Pons (tissue), 1 donor: ENCODE results near the gene ARRDC2.
"Not testable (repeated sequence)": the region's sequence is repeated elsewhere in the genome, so short reads cannot be mapped to it uniquely, and the experiment has no call there.

Source experiments
- DNase-seq: peaks from one replicate; pipeline ENCODE4 v3.0.0-alpha.2; 2016; ENCODE audit warnings: low spot score

Gene ARRDC2

DNA sequence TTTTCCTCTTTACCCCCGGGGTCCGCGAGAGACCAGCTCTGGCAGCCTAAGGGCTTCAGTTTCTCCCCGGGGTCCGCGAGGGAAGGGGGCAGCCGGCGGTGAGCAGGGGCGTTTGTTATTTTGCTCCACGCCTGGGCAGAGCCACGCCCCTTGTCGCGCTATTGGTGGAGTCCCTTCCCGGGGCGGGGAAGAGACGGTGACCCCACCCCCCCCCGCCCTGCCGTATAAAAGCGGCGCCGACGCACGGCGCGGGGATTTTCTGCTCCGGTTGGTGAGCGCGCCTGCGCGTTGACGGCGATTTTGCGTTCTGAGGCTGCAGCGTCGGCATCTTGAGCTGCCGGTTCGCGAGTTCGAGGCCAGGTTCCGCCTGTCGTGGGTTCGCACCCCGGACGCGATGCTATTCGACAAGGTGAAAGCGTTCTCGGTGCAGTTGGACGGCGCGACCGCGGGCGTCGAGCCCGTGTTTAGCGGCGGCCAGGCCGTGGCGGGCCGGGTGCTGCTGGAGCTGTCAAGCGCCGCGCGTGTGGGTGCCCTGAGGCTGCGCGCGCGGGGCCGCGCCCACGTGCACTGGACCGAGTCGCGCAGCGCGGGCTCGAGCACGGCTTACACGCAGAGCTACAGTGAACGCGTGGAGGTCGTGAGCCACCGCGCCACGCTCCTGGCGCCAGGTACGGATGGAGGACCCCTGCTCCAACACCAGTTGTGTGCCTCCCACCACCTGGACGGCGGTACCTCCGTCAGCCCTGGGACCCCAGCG lies at the start of gene ARRDC2:
TSS of gene ARRDC2 (plus strand) at position 254 of the 757 bp plus-strand sequence. CDS start at position 395, 141 bp downstream.
- DNase-seq: peak; percentile 94

DNA sequence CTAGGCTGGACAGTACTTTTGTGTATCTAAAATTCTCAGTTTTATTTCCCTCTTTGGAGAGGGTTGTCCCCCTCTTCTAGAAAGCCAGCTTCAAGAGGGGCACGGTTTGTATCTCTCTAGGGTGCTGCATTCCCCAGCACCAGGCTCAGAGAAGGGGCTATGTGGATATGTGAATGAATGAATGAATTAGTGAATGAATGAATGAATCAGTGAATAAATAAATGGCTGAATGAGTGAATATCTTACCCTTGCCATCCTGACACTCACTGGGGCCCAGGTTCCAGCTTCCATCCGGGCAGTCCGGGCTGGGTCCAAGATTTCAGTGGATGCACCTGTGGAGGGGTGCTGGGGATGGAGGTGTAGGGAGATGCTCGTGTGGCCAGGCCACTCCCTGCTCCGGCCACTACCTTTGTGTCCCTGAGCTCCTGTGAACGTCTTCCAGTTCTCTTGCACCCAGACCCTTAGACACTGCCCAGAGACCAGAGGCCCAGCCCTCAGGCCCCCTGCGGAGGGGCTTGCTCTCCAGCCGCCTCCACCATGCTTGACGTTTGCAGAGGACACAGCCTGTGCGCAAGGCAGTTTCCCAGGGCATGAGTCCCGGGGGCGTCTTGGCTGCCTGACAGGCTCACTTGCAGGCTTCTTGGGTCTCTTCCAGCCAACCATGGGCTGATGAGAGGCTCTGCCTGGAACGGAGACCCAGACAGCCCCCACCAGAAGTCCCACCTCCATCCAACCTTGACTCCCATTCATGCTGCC lies 43.9 kb upstream of the ARRDC2 start:
- no peak for DNase-seq

DNA sequence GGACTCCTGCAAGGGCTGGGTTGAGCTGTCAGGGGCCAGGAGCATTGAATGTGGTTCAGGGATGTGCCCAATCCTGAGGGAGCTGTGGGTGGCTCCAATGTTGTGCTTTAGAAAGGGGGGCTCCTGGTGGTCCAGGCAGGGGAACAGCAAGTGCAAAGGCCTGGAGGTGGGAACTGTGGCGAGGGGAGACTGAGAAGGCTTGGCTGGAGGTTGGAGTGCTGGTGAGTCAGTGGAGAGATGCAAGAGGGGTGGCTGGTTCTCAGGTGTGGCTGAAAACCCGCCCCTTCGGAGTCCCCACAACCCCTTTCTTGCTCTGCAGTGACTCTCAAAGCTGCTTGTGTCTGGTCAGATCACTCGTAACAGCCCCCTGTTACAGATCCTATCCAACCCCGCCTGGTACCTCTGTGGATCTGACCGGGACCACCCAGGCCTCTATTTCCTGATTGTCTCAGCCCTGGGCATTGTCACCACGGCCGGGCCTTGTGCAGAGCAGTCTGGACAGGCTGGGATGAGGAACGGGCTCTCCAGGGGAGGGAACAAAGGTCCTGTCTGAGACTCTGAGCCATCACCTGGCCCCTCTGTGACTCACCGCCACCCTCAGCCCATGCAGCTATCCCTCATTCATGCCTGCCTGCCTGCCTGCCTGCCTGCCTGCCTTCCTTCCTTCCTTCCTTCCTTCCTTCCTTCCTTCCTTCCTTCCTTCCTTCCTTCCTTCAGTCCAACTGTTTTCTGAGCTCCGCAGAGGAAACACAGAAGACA lies 42.4 kb upstream of the ARRDC2 start:
- no peak for DNase-seq

DNA sequence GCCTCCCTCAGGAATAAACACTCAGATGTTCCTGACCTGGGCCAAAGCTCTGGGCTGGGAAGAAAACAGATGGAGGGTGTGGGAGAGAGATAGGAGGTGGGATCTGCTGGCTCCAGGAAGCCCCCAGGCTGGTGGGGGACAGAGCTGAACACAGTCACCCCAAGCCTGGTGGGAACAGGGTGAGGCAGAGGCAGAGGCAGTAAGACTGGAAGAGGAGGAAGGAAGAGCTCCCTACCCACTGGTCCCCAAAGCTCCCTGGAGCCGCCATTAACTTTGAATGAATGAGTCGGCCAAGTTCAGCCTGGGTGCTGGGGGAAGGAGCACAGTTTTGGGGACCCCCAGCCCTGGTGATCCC lies 41.9 kb upstream of the ARRDC2 start:
- DNase-seq: no peak

DNA sequence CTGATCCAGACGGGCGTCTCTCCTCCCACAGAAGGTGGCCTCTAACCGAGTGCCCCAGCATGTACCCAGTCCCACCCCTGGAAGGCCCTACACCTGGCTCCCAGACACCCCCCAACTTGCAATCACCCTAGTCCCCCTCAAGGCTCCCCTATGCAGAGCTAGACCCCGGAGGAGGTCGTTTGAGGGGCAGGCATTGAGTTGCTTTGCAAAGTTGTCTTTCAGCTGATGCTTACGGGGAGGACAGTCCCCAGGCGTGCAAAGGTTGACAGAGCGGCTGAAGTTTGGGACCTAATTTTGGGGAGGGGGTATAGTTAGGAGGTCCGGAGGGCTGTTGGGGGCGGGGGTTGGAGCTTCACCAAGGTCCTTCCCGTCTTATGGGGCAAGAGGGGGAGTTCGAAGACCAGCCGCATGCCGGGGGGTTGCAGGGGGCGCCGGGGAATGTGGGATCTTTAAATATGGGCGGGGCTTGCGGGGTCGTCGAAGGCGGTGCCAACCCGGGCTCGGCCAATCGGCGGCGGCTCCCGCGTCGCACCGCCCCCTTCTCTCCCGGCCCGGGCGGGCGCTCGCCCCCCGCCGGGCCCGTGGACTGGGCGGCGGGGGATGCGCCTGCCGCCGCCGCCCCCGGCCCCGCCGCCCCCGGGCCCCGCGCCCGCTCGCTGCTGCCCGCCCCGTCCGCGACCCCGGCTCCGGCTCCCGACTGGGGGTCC lies 41.3 kb upstream of the ARRDC2 start, which contains the start of gene KCNN1:
TSS of gene KCNN1 (plus strand) at position 558 of the 707 bp plus-strand sequence. CDS start 6,782 bp downstream, outside the sequence.
- DNase-seq: no peak

DNA sequence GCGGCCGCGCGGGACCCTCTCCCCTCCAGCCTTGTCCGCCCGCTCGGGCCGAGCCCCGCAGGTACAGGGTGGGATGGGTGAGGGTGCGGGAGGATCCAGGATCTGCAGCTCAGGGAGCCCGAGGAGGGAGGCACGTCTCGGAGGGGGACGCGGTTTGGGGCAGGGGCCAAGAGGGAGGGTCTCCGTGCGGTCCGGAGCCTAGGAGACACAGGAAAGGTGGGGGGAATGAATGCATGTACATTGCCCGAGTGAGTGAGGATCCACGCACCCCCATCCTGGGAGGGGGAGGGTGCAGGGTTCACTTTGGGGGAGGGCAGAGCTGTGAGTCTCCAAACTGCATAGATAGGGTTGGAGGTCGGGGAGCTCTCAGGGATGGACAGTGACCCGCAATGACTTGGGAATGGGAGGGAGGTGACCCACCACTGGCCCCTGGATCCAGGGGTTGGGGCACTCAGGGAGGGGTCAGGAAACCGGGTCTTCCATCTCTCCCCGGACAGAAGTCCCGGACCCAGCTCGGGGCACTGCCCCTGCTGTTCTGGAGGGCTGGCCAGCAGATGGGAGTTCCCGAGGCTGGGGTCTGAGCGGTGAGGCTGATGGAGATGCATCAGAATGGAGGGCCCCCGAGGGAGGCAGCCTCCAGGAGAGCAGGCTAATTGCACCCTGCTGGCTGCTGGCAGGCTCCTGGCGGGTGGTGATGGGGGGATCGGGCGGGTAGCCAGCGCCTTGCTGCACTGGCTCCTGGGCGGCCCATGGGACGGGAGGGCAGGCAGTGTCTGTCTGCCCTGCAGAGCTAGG lies 40.5 kb upstream of the ARRDC2 start:
- no peak for DNase-seq

DNA sequence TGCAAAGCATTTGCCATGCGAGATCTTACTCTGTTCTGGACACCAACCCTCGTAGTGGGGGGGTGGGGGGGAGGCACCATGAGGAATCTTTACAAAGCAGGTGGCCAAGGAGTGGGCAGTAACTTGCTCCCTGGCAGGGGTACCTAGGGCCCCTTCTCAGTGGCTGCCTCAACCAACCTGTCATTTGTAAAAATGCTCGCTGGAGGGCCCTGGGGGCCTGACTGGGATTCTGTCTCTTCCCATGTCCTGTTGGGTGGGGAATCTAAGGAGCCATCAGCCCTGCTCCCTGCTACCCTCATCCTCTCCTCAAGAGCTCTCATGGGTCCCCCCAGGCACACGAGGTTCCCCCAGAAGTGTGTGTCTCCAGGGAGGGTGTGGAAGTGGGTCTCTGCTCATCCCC lies 39.6 kb upstream of the ARRDC2 start:
- DNase-seq: no peak

DNA sequence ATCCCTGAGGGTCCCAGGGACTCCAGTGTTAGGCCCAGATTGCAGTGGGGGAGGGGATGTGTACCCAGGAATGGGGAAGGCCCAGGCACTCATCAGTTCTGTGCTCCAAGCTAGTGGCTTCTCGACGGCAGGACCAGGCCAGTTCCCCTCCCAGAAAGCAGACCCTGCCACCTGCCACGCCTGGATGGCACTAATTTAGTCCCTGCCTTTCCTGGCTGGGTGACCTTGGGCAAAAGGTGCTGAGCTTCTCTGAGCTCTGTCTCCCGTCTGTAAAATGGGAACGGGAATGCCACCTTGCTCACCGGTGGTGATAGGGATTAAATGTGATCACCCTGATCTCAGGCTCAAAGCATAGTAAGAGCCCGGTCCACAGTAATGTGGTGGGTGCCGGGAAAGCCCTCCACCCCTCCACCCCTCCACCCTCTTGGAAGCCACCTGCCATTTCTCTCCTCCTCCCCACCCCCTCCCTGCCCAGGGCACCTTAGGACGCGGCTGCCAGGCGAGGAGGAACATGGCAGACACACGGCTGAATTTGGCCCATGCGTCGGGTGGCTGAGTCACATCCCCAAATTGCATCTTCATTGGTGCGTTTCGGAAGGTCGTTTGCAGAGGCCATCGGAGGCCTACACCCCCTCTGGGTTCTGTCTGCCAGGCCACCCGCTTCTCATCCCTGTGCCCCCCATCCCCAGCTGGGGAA lies 38.7 kb upstream of the ARRDC2 start:
- DNase-seq: no peak

DNA sequence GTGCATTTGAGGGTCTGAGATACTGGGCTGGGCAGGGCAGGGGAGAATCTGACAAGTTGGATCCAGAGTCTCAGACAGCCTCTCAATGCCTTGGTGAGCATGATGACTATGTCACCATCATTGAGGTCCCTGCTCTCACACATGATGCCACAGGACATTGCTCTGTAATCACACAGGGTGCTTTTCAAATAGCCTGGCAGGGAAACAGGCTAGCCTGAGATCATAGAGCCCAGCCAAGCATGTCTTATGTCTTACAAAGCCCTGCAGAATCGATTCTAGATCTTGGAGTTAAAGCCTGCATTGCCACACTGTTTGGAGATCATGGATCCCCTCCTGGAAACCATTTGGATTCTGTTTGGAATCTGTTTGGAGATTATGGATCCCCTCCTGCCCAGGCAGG lies 35.7 kb upstream of the ARRDC2 start:
- no peak for DNase-seq

DNA sequence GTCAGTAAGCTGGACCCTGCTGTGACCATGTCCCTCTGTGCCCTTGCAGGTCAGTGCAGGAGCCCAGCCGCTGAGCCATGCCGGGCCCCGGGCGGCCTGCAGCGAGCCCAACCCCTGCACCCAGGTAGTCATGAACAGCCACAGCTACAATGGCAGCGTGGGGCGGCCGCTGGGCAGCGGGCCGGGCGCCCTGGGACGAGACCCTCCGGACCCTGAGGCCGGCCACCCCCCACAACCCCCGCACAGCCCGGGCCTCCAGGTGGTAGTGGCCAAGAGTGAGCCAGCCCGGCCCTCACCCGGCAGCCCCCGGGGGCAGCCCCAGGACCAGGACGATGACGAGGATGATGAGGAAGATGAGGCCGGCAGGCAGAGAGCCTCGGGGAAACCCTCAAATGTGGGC lies 34.2 kb upstream of the ARRDC2 start:
- no peak for DNase-seq

DNA sequence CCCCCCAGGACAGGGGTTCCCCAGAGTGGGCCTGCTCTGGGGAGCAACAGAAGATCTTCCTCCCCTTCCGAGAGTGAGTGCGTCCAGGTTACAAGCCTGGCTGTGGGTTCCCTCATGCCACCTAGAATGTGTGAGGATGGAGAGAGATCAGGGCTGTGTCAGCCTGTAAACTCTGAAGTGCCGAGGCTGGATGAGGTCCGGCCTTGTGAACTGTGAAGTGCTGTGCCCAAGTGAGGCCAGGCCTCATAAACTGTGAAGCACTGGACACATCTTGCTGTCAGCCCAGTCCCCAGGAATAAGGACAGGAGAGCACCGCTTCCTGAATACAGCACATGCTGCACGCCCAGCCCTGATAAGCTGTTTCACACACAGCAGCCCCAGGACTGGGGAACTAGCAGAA lies 33.4 kb upstream of the ARRDC2 start:
- DNase-seq: no peak

DNA sequence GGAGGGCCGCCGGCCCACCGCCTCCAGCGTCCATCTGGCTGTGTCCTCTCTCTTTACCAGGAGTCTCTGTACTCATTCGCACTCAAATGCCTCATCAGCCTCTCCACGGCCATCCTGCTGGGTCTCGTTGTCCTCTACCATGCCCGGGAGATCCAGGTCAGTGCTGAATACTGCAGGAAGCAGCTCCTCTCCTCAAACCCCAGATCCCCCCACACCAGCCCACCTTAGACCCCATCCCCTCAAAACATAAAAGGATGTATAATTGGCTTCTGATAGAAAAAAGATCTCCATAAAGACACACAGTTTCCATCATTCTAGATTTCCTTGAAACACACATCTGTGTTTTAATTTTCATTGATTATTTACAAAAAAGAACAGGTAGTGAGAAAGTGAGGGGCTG lies 32.9 kb upstream of the ARRDC2 start:
- DNase-seq: no peak

DNA sequence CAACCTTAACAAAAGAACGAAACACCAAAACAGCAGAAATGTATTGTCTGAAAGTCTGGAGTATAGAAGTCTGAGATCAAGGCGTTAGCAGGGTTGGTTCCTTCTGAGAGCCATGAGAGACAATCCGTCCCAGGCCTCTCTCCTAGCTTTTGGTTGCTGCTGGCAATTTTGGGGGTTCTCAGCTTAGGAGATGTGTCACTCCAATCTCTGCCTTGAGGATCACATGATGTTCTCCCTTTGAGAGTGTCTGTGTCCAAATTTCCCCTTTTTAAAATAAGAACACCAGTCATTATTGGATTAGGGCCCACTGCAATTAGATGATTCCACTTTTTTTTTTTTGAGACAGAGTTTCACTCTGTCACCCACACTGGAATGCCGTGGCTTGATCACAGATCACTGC lies 30.9 kb upstream of the ARRDC2 start:
- DNase-seq: peak; percentile 51

DNA sequence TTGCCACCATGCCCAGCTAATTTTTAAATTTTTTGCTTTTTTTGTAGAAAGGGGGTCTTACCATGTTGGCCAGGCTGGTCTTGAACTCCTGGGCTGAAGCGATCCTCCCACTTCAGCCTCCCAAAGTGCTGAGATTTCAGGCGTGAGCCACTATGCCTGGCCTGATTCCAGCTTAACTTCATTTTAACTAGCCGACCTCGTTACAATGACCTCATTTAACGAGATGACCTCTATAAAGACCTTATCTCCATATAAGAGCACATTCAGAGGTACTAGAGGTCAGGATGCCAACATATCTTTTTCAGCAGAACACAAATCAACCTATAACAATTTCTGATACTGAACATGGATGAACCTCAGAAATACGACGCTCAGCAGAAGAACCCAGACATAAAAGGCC lies 30.5 kb upstream of the ARRDC2 start:
- DNase-seq: no peak

DNA sequence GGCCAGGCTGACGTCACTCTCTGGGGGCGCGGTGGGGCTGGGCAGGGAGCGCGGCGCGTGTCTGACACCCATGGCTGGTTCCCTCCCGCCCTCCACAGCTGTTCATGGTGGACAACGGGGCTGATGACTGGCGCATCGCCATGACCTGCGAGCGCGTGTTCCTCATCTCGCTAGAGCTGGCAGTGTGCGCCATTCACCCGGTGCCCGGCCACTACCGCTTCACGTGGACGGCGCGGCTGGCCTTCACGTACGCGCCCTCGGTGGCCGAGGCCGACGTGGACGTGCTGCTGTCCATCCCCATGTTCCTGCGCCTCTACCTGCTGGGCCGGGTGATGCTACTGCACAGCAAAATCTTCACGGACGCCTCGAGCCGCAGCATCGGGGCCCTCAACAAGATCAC lies 26.4 kb upstream of the ARRDC2 start:
- no peak for DNase-seq

DNA sequence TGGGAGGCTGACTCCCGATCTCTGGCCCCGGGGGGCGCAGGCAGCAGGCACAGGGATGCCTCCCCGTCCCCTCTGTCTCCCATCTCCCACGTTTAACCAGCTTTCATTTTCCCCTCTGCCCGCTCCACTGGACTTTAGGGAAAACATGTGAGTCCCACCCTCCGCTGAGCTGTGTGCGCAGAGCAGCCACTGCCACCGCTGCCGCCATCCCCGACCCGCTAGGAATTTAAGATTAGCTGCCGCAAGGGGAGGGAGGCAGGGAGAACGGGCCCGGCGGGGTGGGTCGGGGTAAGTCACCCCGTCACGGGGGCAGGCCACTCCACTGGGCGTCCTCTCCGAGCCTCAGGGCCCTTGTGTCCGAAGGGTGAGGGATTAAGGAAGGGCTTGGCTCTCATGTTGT lies 25.5 kb upstream of the ARRDC2 start:
- DNase-seq: no peak

DNA sequence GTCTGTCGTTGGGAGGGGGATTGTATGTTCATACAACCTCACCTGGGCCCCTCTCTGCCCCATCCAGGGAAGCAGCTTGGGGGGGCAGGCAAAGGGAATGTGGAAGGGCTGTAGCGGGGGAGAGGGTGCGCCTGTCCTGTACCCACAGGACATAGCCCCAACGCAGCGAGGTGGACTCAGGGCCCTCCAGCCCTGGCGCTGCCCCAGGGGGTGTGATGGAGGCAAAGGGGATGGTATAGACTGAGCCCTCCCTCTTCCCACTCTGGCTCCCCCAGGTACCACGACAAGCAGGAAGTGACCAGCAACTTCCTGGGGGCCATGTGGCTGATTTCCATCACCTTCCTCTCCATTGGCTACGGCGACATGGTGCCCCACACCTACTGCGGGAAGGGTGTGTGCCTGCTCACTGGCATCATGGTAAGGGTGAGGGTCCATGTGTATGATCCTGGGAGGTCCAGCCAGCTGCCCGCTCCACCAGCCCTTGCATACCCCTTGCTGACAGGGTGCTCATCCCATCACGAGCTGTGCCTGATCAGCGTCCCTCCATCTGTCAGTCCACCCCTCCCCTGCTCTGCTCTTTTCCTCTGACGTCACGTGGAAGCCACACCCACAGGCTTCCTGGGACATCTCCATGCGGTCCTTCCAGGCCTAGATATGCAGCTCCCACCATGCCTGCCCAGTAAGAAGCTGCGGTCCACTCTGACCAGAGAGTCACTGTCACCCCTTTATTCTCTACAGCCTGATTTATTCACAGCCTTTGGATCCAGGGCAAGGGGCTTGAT lies 22.7 kb upstream of the ARRDC2 start:
- no peak for DNase-seq

DNA sequence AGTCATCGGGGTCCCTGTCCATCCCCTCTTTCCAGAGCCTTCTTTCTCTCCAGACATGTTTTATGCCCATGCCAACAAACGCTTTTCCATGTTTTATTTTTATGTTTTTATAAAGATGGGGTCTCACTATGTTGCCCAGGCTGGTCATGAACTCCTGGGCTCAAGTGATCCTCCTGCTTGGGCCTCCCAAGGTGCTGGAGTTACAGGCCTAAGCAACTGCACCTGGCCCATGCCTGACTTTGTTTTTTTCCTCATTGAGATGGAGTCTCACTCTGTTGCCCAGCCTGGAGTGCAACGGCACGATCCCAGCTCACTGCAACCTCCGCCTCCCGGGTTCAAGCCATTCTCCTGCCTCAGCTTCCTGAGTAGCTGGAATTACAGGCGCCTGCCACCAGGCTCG lies 21.4 kb upstream of the ARRDC2 start:
- DNase-seq: not testable (repeated sequence)

DNA sequence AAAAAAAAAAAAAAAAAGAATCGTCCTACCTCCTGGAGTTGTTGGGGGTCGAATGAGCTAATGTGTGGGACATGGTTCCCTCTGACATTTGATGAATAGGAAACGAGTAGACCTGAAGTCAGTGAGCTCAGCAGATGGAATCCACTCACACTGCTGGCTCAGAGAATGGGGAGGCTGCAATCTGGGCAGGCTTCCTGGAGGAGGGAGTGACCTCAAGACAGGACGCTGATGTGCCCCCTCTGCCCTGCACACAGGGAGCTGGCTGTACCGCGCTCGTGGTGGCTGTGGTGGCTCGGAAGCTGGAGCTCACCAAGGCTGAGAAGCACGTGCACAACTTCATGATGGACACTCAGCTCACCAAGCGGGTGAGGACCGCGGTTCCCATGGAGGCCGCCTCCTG lies 19.8 kb upstream of the ARRDC2 start:
- DNase-seq: no peak
